Stomach (tissue), 9 donors: ENCODE data around the gene GNMT. TPM values are rescaled to one million over a fixed set of nuclear protein-coding genes. Genes with fewer than 3 reads are reported as not detected.

Experiments used
- DNase-seq, 2 donors: peaks; one replicate each; pipeline versions ENCODE4 v3.0.0 to v3.0.0-alpha.2; 2013 to 2019
- H3K27ac ChIP-seq, 5 donors: fragments of 200-600 bp in 4 of 5; sonication (generic) in 4 of 5; one replicate each; pipeline ENCODE4 v1.5.1; 2013 to 2019; ENCODE audit warnings: mild to moderate bottlenecking in 1 of 5, moderate library complexity in 1 of 5
- H3K27me3 ChIP-seq, 3 donors: fragments of 200-600 bp; sonication (generic); one replicate each; pipeline ENCODE4 v1.5.1; 2017 to 2019; ENCODE audit warnings: mixed run types in 1 of 3
- H3K36me3 ChIP-seq, 4 donors: fragments of 200-600 bp; sonication (generic); 1 replicate in 3 of 4; 2 replicates in 1 of 4; pipeline ENCODE4 v1.5.1; 2016 to 2019
- H3K4me1 ChIP-seq, 4 donors: fragments of 200-600 bp; sonication (generic); one replicate each; pipeline ENCODE4 v1.5.1; 2016 to 2019
- H3K4me3 ChIP-seq, 4 donors: fragments of 200-600 bp; sonication (generic) in 3 of 4; one replicate each; pipeline ENCODE4 v1.5.1; 2016 to 2019; ENCODE audit warnings: mild to moderate bottlenecking in 1 of 4
- H3K9me3 ChIP-seq, 4 donors: fragments of 200-600 bp; sonication (generic); one replicate each; pipeline ENCODE4 v1.5.1; 2016 to 2019
- EP300 ChIP-seq: sonication (generic); formaldehyde crosslinking; IDR thresholded peaks from one replicate; pipeline ENCODE4 v1.6.1; 2017; ENCODE audit warnings: antibody characterized with exemption
- POLR2A ChIP-seq, 4 donors: fragments of 450-650 bp; IDR thresholded peaks; one replicate each; pipeline ENCODE4 v1.6.1; 2016; ENCODE audit warnings: antibody characterized with exemption in 4 of 4, control low read depth in 2 of 4, mild to moderate bottlenecking in 1 of 4, moderate library complexity in 1 of 4
- POLR2AphosphoS5 ChIP-seq, 3 donors: sonication (generic); formaldehyde crosslinking; IDR thresholded peaks; one replicate each; pipeline ENCODE4 v1.6.1; 2016; ENCODE audit warnings: antibody characterized with exemption in 3 of 3
- WGBS, 5 donors: extraction: QIAGEN DNeasy Blood & Tissue Kit in 3 of 5; methylation state at CpG; one replicate each; pipeline versions ENCODE4 v1.1.5 to v1.1.7; 2013 to 2018; 5-methylcytosine and 5-hydroxymethylcytosine counted together
- intact Hi-C: fragments of 100-400 bp; cut with DNase I; formaldehyde crosslinking; loops from one replicate; pipeline ENCODE4 v1.15.1; 2023; ENCODE audit warnings: low total_unique reads
- polyA plus RNA-seq, 3 donors: library from polyadenylated mRNA; stranded (reverse); fragments of 200-250 nt; gene quantifications; one replicate each; pipeline ENCODE4 v1.2.3, GENCODE V29; 2013
- total RNA-seq, 5 donors: library from RNA; depleted of rRNA; stranded (reverse); fragments of >200 nt; gene quantifications; one replicate each; pipeline versions ENCODE4 v1.1.0 to v1.2.3, GENCODE V29; 2014 to 2016
- TF ChIP-seq, protein P1 (sequence below), 7 experiments: fragments of 450-650 bp in 4 of 7; fragments of 200-600 bp in 3 of 7; sonication (generic) in 3 of 7; IDR thresholded peaks; one replicate each; pipeline ENCODE4 v1.5.1; 2016 to 2019; ENCODE audit warnings: antibody characterized with exemption in 7 of 7, control low read depth in 2 of 7, mild to moderate bottlenecking in 1 of 7
- donor health status: healthy with polysubstance abuse.
- donor health status: Bipolar disorder and iron deficiency.
- donor health status: healthy.

Gene GNMT
- total and polyA plus RNA-seq, 8 donors: 0.45 to 121 (median 17.8) TPM; not detected in 2

DNA sequence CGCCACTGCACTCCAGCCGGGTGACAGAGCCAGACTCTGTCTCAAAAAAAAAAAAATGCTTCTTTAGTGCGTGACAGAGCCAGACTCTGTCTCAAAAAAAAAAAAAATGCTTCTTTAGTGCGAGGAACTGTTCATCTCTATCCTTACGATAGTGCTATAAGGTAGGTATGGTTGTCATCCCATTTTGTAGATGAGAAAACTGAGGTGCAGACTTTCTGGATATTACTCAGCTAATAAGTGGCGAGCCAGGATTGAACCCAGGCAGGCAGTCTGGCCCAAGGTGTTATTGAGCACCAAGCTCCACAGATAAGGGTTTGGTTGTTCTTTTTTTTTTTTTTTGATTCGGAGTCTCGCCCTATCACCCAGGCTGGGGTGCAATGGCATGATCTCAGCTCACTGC lies 41.3 kb downstream of the GNMT start:
- no peak for DNase-seq
- H3K27me3 ChIP-seq: no peaks in the 10 kb centered on the region
- no peaks in the 10 kb centered on the region for H3K9me3 ChIP-seq
- TF ChIP-seq POLR2A (IDR thresholded peaks at IDR 0.05): no peak
- TF ChIP-seq, protein P1, sequence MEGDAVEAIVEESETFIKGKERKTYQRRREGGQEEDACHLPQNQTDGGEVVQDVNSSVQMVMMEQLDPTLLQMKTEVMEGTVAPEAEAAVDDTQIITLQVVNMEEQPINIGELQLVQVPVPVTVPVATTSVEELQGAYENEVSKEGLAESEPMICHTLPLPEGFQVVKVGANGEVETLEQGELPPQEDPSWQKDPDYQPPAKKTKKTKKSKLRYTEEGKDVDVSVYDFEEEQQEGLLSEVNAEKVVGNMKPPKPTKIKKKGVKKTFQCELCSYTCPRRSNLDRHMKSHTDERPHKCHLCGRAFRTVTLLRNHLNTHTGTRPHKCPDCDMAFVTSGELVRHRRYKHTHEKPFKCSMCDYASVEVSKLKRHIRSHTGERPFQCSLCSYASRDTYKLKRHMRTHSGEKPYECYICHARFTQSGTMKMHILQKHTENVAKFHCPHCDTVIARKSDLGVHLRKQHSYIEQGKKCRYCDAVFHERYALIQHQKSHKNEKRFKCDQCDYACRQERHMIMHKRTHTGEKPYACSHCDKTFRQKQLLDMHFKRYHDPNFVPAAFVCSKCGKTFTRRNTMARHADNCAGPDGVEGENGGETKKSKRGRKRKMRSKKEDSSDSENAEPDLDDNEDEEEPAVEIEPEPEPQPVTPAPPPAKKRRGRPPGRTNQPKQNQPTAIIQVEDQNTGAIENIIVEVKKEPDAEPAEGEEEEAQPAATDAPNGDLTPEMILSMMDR (IDR thresholded peaks at IDR 0.05): no peak
- TF ChIP-seq EP300: no peak
- no peak for TF ChIP-seq POLR2AphosphoS5 (IDR thresholded peaks at IDR 0.05)
- H3K4me1 ChIP-seq: peaks cover 0 to 3% (median 0%) of the 10 kb centered on the region in 4 donors
- no peak overlapping the region for H3K4me3 ChIP-seq
- intact Hi-C loops: no loop called here
- peaks cover 9 to 50% (median 30%) of the 10 kb centered on the region in 4 donors for H3K36me3 ChIP-seq
- 97 to 100% (median 98%) methylated on average over 8 of the region's 8 CpGs for WGBS, 5 donors
- no peak overlapping the region for H3K27ac ChIP-seq

DNA sequence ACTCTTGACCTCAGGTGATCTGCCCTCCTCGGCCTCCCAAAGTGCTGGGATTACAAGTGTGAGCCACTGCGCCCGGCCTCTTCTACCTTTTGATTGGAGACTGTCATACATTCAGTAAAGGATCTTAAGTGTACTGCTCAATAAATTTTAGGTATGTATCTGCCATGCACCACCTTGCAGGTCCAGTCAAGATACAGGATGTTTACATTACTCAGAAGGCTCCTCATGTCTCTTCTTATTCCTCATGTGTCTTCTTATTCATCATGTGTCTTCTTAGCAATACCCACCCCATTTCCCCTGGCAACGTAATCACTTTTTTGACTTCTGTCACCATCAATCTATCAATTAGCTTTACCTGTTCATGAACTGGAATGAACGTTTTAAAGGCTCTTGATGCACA lies 45.3 kb downstream of the GNMT start:
- no peaks in the 10 kb centered on the region for H3K9me3 ChIP-seq
- H3K4me3 ChIP-seq: no peak overlapping the region
- peaks cover 34 to 84% (median 68%) of the 10 kb centered on the region in 4 donors for H3K36me3 ChIP-seq
- WGBS, 5 donors: 86 to 95% (median 92%) methylated on average over 5 of the region's 5 CpGs
- no peak for DNase-seq
- intact Hi-C loops: no loop called here
- H3K4me1 ChIP-seq: no peaks in the 10 kb centered on the region
- TF ChIP-seq POLR2AphosphoS5 (IDR thresholded peaks at IDR 0.05) (no peak), EP300 (no peak), POLR2A (IDR thresholded peaks at IDR 0.05) (no peak)
- TF ChIP-seq, protein P1 (IDR thresholded peaks at IDR 0.05): no peak
- H3K27me3 ChIP-seq: no peaks in the 10 kb centered on the region
- H3K27ac ChIP-seq: no peak overlapping the region

DNA sequence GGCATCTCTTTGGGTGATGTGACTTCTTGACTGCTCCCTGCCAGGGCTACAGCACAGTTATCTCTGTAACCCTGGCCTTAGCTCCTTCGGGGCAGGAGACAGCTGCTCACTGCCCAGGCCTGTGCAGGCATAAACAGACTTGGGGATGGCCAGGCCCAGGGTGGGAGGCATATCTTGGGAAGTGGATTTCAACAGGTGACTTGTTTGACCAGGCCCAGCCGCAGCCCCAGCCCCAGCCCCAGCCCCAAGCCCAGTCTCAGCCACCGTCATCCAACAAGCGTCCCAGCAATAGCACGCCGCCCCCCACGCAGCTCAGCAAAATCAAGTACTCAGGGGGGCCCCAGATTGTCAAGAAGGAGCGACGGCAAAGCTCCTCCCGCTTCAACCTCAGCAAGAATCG lies 45.7 kb downstream of the GNMT start:
- no peak for DNase-seq
- Histone ChIP-seq H3K27ac (no peak overlapping the region), H3K36me3 (peaks cover 38 to 85% (median 70%) of the 10 kb centered on the region in 4 donors), H3K9me3 (no peaks in the 10 kb centered on the region), H3K4me3 (no peak overlapping the region), H3K4me1 (no peaks in the 10 kb centered on the region), H3K27me3 (no peaks in the 10 kb centered on the region)
- TF ChIP-seq EP300: no peak
- TF ChIP-seq, protein P1 (IDR thresholded peaks at IDR 0.05): no peak
- TF ChIP-seq POLR2AphosphoS5 (IDR thresholded peaks at IDR 0.05): no peak
- no peak for TF ChIP-seq POLR2A (IDR thresholded peaks at IDR 0.05)
- intact Hi-C loops: no loop called here
- 89 to 98% (median 96%) methylated on average over 6 to 11 of the region's 11 CpGs for WGBS, 5 donors

DNA sequence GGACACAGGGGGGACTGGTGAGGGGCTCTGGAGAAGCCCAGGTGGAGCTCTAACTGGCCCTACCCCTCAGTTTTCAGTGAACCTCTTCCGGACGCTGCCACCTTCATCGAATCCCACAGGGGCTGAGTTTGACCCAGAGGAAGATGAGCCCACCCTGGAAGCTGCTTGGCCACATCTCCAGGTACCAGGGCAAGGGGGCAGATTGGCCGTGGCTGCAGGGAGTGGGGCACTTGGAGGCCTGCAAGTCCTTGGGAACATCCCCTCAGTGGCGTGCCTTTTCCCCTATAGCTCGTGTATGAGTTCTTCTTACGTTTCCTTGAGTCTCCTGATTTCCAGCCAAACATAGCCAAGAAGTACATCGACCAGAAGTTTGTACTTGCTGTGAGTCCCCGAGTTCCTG lies 46.6 kb downstream of the GNMT start:
- intact Hi-C loops: no loop called here
- Histone ChIP-seq H3K4me3 (no peak overlapping the region), H3K4me1 (peaks cover 0 to 6% (median 4%) of the 10 kb centered on the region in 4 donors), H3K27me3 (no peaks in the 10 kb centered on the region), H3K27ac (no peak overlapping the region), H3K36me3 (peaks cover 44 to 85% (median 76%) of the 10 kb centered on the region in 4 donors), H3K9me3 (no peaks in the 10 kb centered on the region)
- no peak for DNase-seq
- 88 to 95% (median 93%) methylated on average over 8 to 9 of the region's 9 CpGs for WGBS, 5 donors
- no peak for TF ChIP-seq POLR2AphosphoS5 (IDR thresholded peaks at IDR 0.05)
- TF ChIP-seq POLR2A (IDR thresholded peaks at IDR 0.05): no peak
- TF ChIP-seq EP300: no peak
- TF ChIP-seq, protein P1 (IDR thresholded peaks at IDR 0.05): no peak
